ENCODE measurements around the gene SUGP2.

- TF ChIP-seq POLR2A (IDR thresholded peaks at IDR 0.05) (no peak), CTCF (IDR thresholded peaks at IDR 0.05) (no peak)
Observed at GRCh38 chr19:19079571-19079970, 46.3 kb upstream of the SUGP2 start.
